IMR-90 (cell line): ENCODE measurements around the gene CCDC171. TPM values are rescaled to one million over a fixed set of nuclear protein-coding genes. Genes with fewer than 3 reads are reported as not detected.

Source experiments
- ATAC-seq: fragments of 200-7000 bp; cut with Tn5 transposase; 2 replicates; pipeline ENCODE4 v1.9.1; 2020; ENCODE audit warnings: low read depth, mild to moderate bottlenecking, moderate library complexity
- BruUV-seq: library from RNA; stranded (reverse); fragments of 400-500 nt; replicated peaks from 2 replicates; lab custom pipeline; 2021; lab: Mats Ljungman, UMichigan
- CTCF ChIA-PET: fragments of 300-600 bp; formaldehyde crosslinking; extraction: SDS; loops from one replicate; lab custom pipeline; 2021; ENCODE audit warnings: antibody characterized with exemption; lab: Yijun Ruan, JAX
- POLR2A ChIA-PET: fragments of 300-600 bp; sonication (Branson Sonifier 250); formaldehyde crosslinking; loops from one replicate; lab custom pipeline; 2022; ENCODE audit warnings: antibody characterized with exemption; ENCODE audit not compliant: unreplicated experiment; lab: Charles Lee
- DNase-seq: peaks from one replicate; pipeline ENCODE4 v3.0.0; 2013
- H2AFZ ChIP-seq: replicated peaks from 2 replicates; pipeline ENCODE3; 2013; ENCODE audit warnings: low read length, mild to moderate bottlenecking; ENCODE audit not compliant: poor library complexity
- H2AK5ac ChIP-seq: 2 replicates; pipeline ENCODE4 v1.6.1; 2013; ENCODE audit warnings: low read depth, low read length, inconsistent platforms
- H2AK9ac ChIP-seq: replicated peaks from 2 replicates; pipeline ENCODE3; 2013; ENCODE audit warnings: mild to moderate bottlenecking, low read depth, low read length, moderate library complexity; ENCODE audit not compliant: poor library complexity
- H2BK120ac ChIP-seq: 2 replicates; pipeline ENCODE4 v1.6.1; 2013; ENCODE audit warnings: low read depth, low read length, inconsistent platforms
- H2BK15ac ChIP-seq: 3 replicates; pipeline ENCODE4 v1.6.1; 2013; ENCODE audit warnings: low read depth, low read length, inconsistent platforms
- H2BK20ac ChIP-seq: 2 replicates; pipeline ENCODE4 v1.6.1; 2013; ENCODE audit warnings: low read depth, mild to moderate bottlenecking, inconsistent platforms, low read length, moderate library complexity
- H2BK5ac ChIP-seq: 2 replicates; pipeline ENCODE4 v1.6.1; 2013; ENCODE audit warnings: mild to moderate bottlenecking, low read depth, low read length, inconsistent platforms; ENCODE audit not compliant: poor library complexity, severe bottlenecking
- H3K14ac ChIP-seq: replicated peaks from 2 replicates; pipeline ENCODE4 v1.6.1; 2013; ENCODE audit warnings: low read depth, low read length, inconsistent platforms
- H3K18ac ChIP-seq: 2 replicates; pipeline ENCODE4 v1.6.1; 2013; ENCODE audit warnings: low read depth, low read length, control low read depth
- H3K23ac ChIP-seq: 2 replicates; pipeline ENCODE4 v1.6.1; 2013; ENCODE audit warnings: low read depth, low read length, inconsistent platforms
- H3K27ac ChIP-seq: 2 replicates; pipeline ENCODE4 v1.5.1; 2013; ENCODE audit warnings: mild to moderate bottlenecking, control low read depth, low read length; ENCODE audit not compliant: insufficient read depth
- H3K27me3 ChIP-seq: 2 replicates; pipeline ENCODE4 v1.6.1; 2013; ENCODE audit warnings: low read length; ENCODE audit not compliant: control insufficient read depth, insufficient read depth
- H3K36me3 ChIP-seq: 2 replicates; pipeline ENCODE4 v1.6.1; 2013; ENCODE audit warnings: low read length, mixed read lengths; ENCODE audit not compliant: control insufficient read depth, insufficient read depth
- H3K4ac ChIP-seq: 2 replicates; pipeline ENCODE4 v1.6.1; 2013; ENCODE audit warnings: low read depth, low read length, inconsistent platforms
- H3K4me1 ChIP-seq: 2 replicates; pipeline ENCODE4 v1.6.1; 2013; ENCODE audit warnings: low read length, mixed read lengths; ENCODE audit not compliant: control insufficient read depth, insufficient read depth
- H3K4me2 ChIP-seq: 2 replicates; pipeline ENCODE4 v1.6.1; 2013; ENCODE audit warnings: low read depth, mild to moderate bottlenecking, control low read depth, low read length, moderate library complexity
- H3K4me3 ChIP-seq: 2 replicates; pipeline ENCODE4 v1.5.1; 2013; ENCODE audit warnings: low read depth, mild to moderate bottlenecking, control low read depth, low read length, moderate library complexity; ENCODE audit not compliant: insufficient read depth
- H3K56ac ChIP-seq: 2 replicates; pipeline ENCODE4 v1.6.1; 2013; ENCODE audit warnings: low read length, inconsistent platforms; ENCODE audit not compliant: insufficient read depth; ENCODE audit errors: extremely low read depth
- H3K79me1 ChIP-seq, 2 experiments: 2 replicates each; pipeline ENCODE4 v1.6.1; 2013; ENCODE audit warnings: low read length in 2 of 2, inconsistent platforms in 1 of 2, low read depth in 1 of 2
- H3K9ac ChIP-seq: 2 replicates; pipeline ENCODE4 v1.6.1; 2013; ENCODE audit warnings: low read depth, low read length, control low read depth
- H3K9me1 ChIP-seq: 2 replicates; pipeline ENCODE4 v1.6.1; 2013; ENCODE audit warnings: low read length, inconsistent platforms; ENCODE audit not compliant: insufficient read depth
- H3K9me3 ChIP-seq: 2 replicates; pipeline ENCODE4 v1.6.1; 2013; ENCODE audit warnings: low read length; ENCODE audit not compliant: control insufficient read depth, insufficient read depth
- H4K20me1 ChIP-seq: 2 replicates; pipeline ENCODE4 v1.6.1; 2013; ENCODE audit warnings: low read length, inconsistent platforms; ENCODE audit not compliant: insufficient read depth
- H4K5ac ChIP-seq: 2 replicates; pipeline ENCODE4 v1.6.1; 2013; ENCODE audit warnings: mild to moderate bottlenecking, low read depth, low read length, control low read depth
- H4K8ac ChIP-seq, 2 experiments: 2 replicates each; pipeline ENCODE4 v1.6.1; 2013; ENCODE audit warnings: low read depth in 2 of 2, low read length in 2 of 2, control low read depth in 1 of 2, inconsistent platforms in 1 of 2
- H4K91ac ChIP-seq: 2 replicates; pipeline ENCODE4 v1.6.1; 2013; ENCODE audit warnings: low read depth, low read length, inconsistent platforms; ENCODE audit not compliant: insufficient read depth
- FOS ChIP-seq: fragments of 150-350 bp; IDR thresholded peaks from 2 replicates; pipeline ENCODE4 v1.6.1; 2016; ENCODE audit warnings: low read depth, low read length
- MAFK ChIP-seq: IDR thresholded peaks from 2 replicates; pipeline ENCODE4 v1.6.1; 2012; ENCODE audit warnings: low read depth, low read length, improper control_type of control experiment
- WGBS, 2 experiments: methylation state at CpG; one replicate each; pipeline versions ENCODE4 v1.1.5 to v1.1.7; 2013; ENCODE audit warnings: missing lambda C conversion rate in 2 of 2; ENCODE audit not compliant: insufficient read length in 1 of 2; ENCODE audit errors: extremely low coverage in 2 of 2; 5-methylcytosine and 5-hydroxymethylcytosine counted together
- dilution Hi-C: fragments of 300-500 bp; cut with HindIII; formaldehyde crosslinking; loops from one replicate; pipeline ENCODE4 v1.14.3; 2018; ENCODE audit warnings: low sequenced_read_pairs; ENCODE audit not compliant: unreplicated experiment
- in situ Hi-C: fragments of 300-500 bp; cut with MboI; formaldehyde crosslinking; loops from 3 replicates; pipeline ENCODE4 v1.14.3; 2019; ENCODE audit warnings: low sequenced_read_pairs, inconsistent platforms, mixed read lengths
- intact Hi-C: fragments of 100-400 bp; cut with micrococcal nuclease; formaldehyde crosslinking; loops from 2 replicates; pipeline ENCODE4 v1.10.0; 2022
- polyA plus RNA-seq, 3 experiments: library from polyadenylated mRNA; depleted of rRNA; stranded (reverse); fragments of >200 nt; gene quantifications; 2 replicates each; pipeline ENCODE4 v1.2.3, GENCODE V29; 2012; ENCODE audit warnings: low replicate concordance in 1 of 3
- total RNA-seq: library from RNA; depleted of rRNA; stranded (reverse); fragments of >200 nt; gene quantifications from 2 replicates; pipeline ENCODE4 v1.2.3, GENCODE V29; 2012

CCDC171 gene
- total and polyA plus RNA-seq, 2 of the 4 experiments (the other 2 are of a cell fraction), result 0.63 to 2.2 TPM

GRCh38 chr9:15717290-15717967 lies 164.6 kb downstream of the CCDC171 start:
- intact Hi-C loops (no loop called here), in situ Hi-C loops (no loop called here), dilution Hi-C loops (no loop called here)
- H3K4me1 ChIP-seq, result no peaks in the 10 kb centered on the region
- H3K27ac ChIP-seq, result no peak overlapping the region
- H3K9ac ChIP-seq, result no peak overlapping the region
- no TSS peak for BruUV-seq
- no peaks in the 10 kb centered on the region for H3K9me1 ChIP-seq
- WGBS, 2 experiments, result 90% methylated on average over 3 of the region's 5 CpGs; no CpG with 5 or more reads in 1 of the 2 experiments
- no peak overlapping the region for H4K5ac ChIP-seq
- H3K4me3 ChIP-seq, result no peak overlapping the region
- H4K91ac ChIP-seq, result no peak overlapping the region
- ChIA-PET CTCF (no interaction called here), POLR2A (no interaction called here)
- H3K36me3 ChIP-seq, result no peaks in the 10 kb centered on the region
- TF ChIP-seq FOS, result no peak
- TF ChIP-seq MAFK, result no peak
- no peak for DNase-seq
- H3K9me3 ChIP-seq, result no peaks in the 10 kb centered on the region
- no peaks in the 10 kb centered on the region for H3K27me3 ChIP-seq
- no peak overlapping the region for H2BK15ac ChIP-seq
- H3K56ac ChIP-seq, result no peak overlapping the region
- no peak overlapping the region for H3K23ac ChIP-seq
- H4K8ac ChIP-seq, result no peak overlapping the region
- no peak overlapping the region for H2AK5ac ChIP-seq
- no peaks in the 10 kb centered on the region for H3K79me1 ChIP-seq
- no peaks in the 10 kb centered on the region for H4K20me1 ChIP-seq
- no peak overlapping the region for H2BK120ac ChIP-seq
- no peak overlapping the region for H3K4me2 ChIP-seq
- ATAC-seq, result no peak
- H3K14ac ChIP-seq, result no peak overlapping the region
- no peak overlapping the region for H2AFZ ChIP-seq
- no peak overlapping the region for H3K4ac ChIP-seq
- H3K18ac ChIP-seq, result no peak overlapping the region
- no peak overlapping the region for H2BK20ac ChIP-seq
- H2BK5ac ChIP-seq, result no peak overlapping the region
- no peak overlapping the region for H2AK9ac ChIP-seq
